Measurements from ENCODE around the gene RPAP3. TPM values are rescaled to one million over a fixed set of nuclear protein-coding genes. Genes with fewer than 3 reads are reported as not detected.
A peak's percentile ranks its signal among the peaks of the same experiment; 100 is the strongest.
"Not testable (repeated sequence)": the region's sequence is repeated elsewhere in the genome, so short reads cannot be mapped to it uniquely, and the experiment has no call there.

The RPAP3 gene
- total RNA-seq, 1 experiment from 2014 or later: 22.5 TPM

DNA sequence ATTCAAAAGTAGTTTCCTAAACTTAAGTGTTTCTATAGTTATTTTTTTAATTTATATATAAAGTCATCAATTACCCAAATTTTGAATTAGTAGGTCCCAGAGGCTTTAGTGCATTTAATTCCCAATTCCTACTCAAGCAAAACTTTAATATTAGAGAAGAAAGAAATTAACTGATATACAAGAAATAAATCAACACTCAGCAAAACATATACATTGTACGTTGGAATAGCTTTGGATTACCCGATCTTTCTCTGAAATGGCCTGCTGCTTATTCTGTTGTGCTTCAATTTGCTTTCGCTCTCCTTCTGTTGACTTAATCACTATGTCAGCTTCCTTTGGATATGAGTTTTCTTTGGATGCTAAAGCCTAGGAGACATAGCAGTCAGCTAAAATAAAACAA is 18.2 kb downstream of the RPAP3 start:
- H3K36me3 Mint-ChIP-seq (ENCODE audit: insufficient read depth, unreplicated experiment): peaks cover 12% of the 10 kb centered on the region
- intact Hi-C loops (cut with micrococcal nuclease): loop anchor here (2.0 kb wide), 1 partner anchor 381 kb away; no protein-coding TSS in a partner anchor
- DNase-seq (ENCODE audit: unreplicated experiment): no peak
- ChIA-PET POLR2A (interaction anchor here (0.6 to 1.3 kb wide), 2 partner anchors 22 to 367 kb away, joined by 3 to 4 read pairs; no protein-coding TSS in a partner anchor), CTCF (interaction anchor here (0.6 to 4.0 kb wide), 10 partner anchors 9 to 1332 kb away, joined by 3 to 36 read pairs (median 3); no protein-coding TSS in a partner anchor)
- no peaks in the 10 kb centered on the region for H3K9me3 Mint-ChIP-seq (ENCODE audit: unreplicated experiment)
- no TSS peak for BruUV-seq (replicated peaks)
- H3K27me3 Mint-ChIP-seq (ENCODE audit: insufficient read depth, unreplicated experiment): no peaks in the 10 kb centered on the region
- H3K4me1 Mint-ChIP-seq (ENCODE audit: insufficient read depth, unreplicated experiment): no peaks in the 10 kb centered on the region
- TF ChIP-seq, protein P1, sequence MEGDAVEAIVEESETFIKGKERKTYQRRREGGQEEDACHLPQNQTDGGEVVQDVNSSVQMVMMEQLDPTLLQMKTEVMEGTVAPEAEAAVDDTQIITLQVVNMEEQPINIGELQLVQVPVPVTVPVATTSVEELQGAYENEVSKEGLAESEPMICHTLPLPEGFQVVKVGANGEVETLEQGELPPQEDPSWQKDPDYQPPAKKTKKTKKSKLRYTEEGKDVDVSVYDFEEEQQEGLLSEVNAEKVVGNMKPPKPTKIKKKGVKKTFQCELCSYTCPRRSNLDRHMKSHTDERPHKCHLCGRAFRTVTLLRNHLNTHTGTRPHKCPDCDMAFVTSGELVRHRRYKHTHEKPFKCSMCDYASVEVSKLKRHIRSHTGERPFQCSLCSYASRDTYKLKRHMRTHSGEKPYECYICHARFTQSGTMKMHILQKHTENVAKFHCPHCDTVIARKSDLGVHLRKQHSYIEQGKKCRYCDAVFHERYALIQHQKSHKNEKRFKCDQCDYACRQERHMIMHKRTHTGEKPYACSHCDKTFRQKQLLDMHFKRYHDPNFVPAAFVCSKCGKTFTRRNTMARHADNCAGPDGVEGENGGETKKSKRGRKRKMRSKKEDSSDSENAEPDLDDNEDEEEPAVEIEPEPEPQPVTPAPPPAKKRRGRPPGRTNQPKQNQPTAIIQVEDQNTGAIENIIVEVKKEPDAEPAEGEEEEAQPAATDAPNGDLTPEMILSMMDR (IDR thresholded peaks at IDR 0.05; ENCODE audit: unreplicated experiment): no peak
- H3K27ac Mint-ChIP-seq (ENCODE audit: low read depth, unreplicated experiment): no peak overlapping the region
- no peak overlapping the region for H3K4me3 Mint-ChIP-seq (ENCODE audit: unreplicated experiment)

DNA sequence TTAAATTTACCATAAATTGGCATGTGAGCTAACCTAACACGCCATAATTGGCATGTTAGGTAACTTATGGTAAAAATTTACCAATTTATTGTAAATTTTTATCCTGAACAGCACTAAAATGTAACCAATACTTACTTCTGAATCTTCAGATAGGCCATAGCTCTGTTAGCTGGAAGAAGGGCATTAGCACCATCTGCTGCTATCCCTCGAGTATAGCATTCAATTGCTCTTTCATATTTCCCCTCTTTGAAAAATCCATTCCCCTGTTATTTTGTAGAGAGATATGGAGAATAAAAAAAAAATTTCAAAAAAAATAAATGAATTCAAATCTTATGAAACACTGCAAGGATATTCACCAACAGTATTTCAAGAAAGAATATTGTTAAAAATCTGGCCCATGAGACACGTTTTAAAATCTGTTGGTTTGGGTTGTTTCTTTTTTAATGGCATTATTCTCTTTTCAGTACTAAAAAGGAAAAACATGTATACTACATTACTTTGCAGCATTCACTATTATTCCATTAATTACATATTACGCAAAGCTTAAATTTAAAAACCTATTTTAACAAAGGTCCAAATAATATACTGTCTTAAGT is 19.1 kb downstream of the RPAP3 start:
- ChIA-PET CTCF (interaction anchor here (0.5 to 4.0 kb wide), 23 partner anchors 10 to 1993 kb away, joined by 3 to 36 read pairs (median 4); partner anchors contain the start of gene PCED1B), POLR2A (interaction anchor here (0.6 to 1.3 kb wide), 4 partner anchors 21 to 654 kb away, joined by 3 to 4 read pairs (median 4); no protein-coding TSS in a partner anchor)
- H3K36me3 Mint-ChIP-seq (ENCODE audit: insufficient read depth, unreplicated experiment): peaks cover 16% of the 10 kb centered on the region
- no peak overlapping the region for H3K4me3 Mint-ChIP-seq (ENCODE audit: unreplicated experiment)
- intact Hi-C loops (cut with micrococcal nuclease): loop anchor here (1.0 to 2.0 kb wide), 6 partner anchors 35 to 654 kb away; partner anchors contain the start of genes AMIGO2 and PCED1B
- H3K9me3 Mint-ChIP-seq (ENCODE audit: unreplicated experiment): no peaks in the 10 kb centered on the region
- peak; percentile 44 for DNase-seq (ENCODE audit: unreplicated experiment)
- H3K27me3 Mint-ChIP-seq (ENCODE audit: insufficient read depth, unreplicated experiment): no peaks in the 10 kb centered on the region
- TF ChIP-seq, protein P1 (IDR thresholded peaks at IDR 0.05; ENCODE audit: unreplicated experiment): peak; percentile 52
- no peaks in the 10 kb centered on the region for H3K4me1 Mint-ChIP-seq (ENCODE audit: insufficient read depth, unreplicated experiment)
- no TSS peak for BruUV-seq (replicated peaks)
- H3K27ac Mint-ChIP-seq (ENCODE audit: low read depth, unreplicated experiment): no peak overlapping the region

DNA sequence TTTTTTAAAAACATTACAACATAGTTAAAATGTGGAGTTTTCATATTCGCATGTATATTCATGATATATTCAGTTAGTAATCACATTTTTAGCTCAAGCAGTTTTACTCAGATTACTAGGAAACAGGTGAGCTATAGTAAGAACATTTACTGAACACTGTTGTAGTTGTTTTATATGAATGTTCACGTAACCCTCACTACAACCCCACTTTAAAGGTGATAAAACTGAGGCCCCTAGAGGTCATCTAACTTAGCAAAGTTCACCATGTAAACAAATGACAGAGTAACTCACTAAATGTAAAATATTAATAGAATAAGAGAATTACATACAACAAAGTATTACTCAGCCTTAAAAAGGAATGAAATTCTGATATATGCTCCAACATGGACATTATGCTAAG is 26.0 kb downstream of the RPAP3 start:
- TF ChIP-seq, protein P1 (IDR thresholded peaks at IDR 0.05; ENCODE audit: unreplicated experiment): no peak
- Mint-ChIP-seq H3K4me3 (ENCODE audit: unreplicated experiment) (no peak overlapping the region), H3K9me3 (ENCODE audit: unreplicated experiment) (no peaks in the 10 kb centered on the region), H3K27ac (ENCODE audit: low read depth, unreplicated experiment) (no peak overlapping the region), H3K27me3 (ENCODE audit: insufficient read depth, unreplicated experiment) (no peaks in the 10 kb centered on the region), H3K36me3 (ENCODE audit: insufficient read depth, unreplicated experiment) (peaks cover 21% of the 10 kb centered on the region), H3K4me1 (ENCODE audit: insufficient read depth, unreplicated experiment) (no peaks in the 10 kb centered on the region)
- no TSS peak for BruUV-seq (replicated peaks)
- ChIA-PET POLR2A (no interaction called here), CTCF (interaction anchor here (0.6 to 0.9 kb wide), 3 partner anchors 28 to 532 kb away, joined by 3 to 7 read pairs (median 5); no protein-coding TSS in a partner anchor)
- DNase-seq (ENCODE audit: unreplicated experiment): no peak
- intact Hi-C loops (cut with micrococcal nuclease): no loop called here

DNA sequence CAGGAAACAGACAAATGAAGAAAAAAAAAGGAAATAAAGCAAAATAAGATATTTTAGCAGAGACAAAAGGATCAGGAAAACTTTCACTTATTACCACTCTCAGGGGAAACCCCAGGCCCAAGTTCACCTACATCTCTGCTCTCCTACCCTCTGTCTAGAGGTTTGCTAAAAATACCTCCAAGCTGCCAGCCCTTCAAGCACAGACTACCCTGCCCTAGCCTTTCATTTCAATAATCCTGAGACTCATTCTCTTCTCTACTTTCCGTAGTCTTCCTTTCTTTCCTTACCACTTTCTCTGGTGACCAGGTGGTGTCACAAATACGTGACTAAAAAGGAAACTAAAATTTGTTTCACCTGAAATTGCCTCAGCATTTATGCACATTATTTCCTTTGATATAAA is 33.8 kb downstream of the RPAP3 start:
- BruUV-seq (replicated peaks): no TSS peak
- ChIA-PET CTCF (interaction anchor here (0.8 kb wide), 1 partner anchor 35 kb away, joined by 3 read pairs; no protein-coding TSS in a partner anchor), POLR2A (no interaction called here)
- no peaks in the 10 kb centered on the region for H3K9me3 Mint-ChIP-seq (ENCODE audit: unreplicated experiment)
- no peak for DNase-seq (ENCODE audit: unreplicated experiment)
- H3K4me3 Mint-ChIP-seq (ENCODE audit: unreplicated experiment): no peak overlapping the region
- TF ChIP-seq, protein P1 (IDR thresholded peaks at IDR 0.05; ENCODE audit: unreplicated experiment): no peak
- no peaks in the 10 kb centered on the region for H3K27me3 Mint-ChIP-seq (ENCODE audit: insufficient read depth, unreplicated experiment)
- peak overlapping the region; percentile 5 for H3K27ac Mint-ChIP-seq (ENCODE audit: low read depth, unreplicated experiment)
- intact Hi-C loops (cut with micrococcal nuclease): no loop called here
- H3K4me1 Mint-ChIP-seq (ENCODE audit: insufficient read depth, unreplicated experiment): no peaks in the 10 kb centered on the region
- H3K36me3 Mint-ChIP-seq (ENCODE audit: insufficient read depth, unreplicated experiment): peaks cover 22% of the 10 kb centered on the region

DNA sequence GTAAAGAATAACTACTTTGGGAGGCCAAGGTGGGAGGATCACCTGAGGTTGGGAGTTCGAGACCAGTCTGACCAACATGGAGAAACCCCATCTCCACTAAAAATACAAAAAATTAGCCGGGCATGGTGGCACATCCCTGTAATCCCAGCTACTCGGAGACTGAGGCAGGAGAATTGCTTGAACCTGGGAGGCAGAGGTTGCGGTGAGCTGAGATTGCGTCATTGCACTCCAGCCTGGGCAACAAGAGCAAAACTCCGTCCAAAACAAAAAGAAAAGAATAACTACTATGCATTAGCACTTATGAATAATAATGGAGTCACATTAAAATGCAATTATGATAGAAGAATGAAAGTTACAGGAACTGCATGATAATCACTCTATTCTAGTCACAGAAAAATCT is 37.9 kb downstream of the RPAP3 start:
- POLR2A ChIA-PET: interaction anchor here (0.6 to 2.7 kb wide), 2 partner anchors 37 to 44 kb away, joined by 3 to 10 read pairs; partner anchors contain the start of gene RPAP3
- H3K4me1 Mint-ChIP-seq (ENCODE audit: insufficient read depth, unreplicated experiment); BruUV-seq (replicated peaks); H3K4me3 Mint-ChIP-seq (ENCODE audit: unreplicated experiment); intact Hi-C loops (cut with micrococcal nuclease); DNase-seq (ENCODE audit: unreplicated experiment); H3K9me3 Mint-ChIP-seq (ENCODE audit: unreplicated experiment); H3K27me3 Mint-ChIP-seq (ENCODE audit: insufficient read depth, unreplicated experiment); H3K27ac Mint-ChIP-seq (ENCODE audit: low read depth, unreplicated experiment): not testable (repeated sequence)
- peaks cover 31% of the 10 kb centered on the region for H3K36me3 Mint-ChIP-seq (ENCODE audit: insufficient read depth, unreplicated experiment)
- CTCF ChIA-PET: interaction anchor here (1.1 to 1.3 kb wide), 2 partner anchors 17 to 95 kb away, joined by 3 to 4 read pairs; no protein-coding TSS in a partner anchor
